ENCODE data around the gene PTPMT1. TPM values are rescaled to one million over a fixed set of nuclear protein-coding genes. Genes with fewer than 3 reads are reported as not detected.

Gene PTPMT1
- total RNA-seq, 1 experiment from 2014 or later: 44.6 TPM

DNA sequence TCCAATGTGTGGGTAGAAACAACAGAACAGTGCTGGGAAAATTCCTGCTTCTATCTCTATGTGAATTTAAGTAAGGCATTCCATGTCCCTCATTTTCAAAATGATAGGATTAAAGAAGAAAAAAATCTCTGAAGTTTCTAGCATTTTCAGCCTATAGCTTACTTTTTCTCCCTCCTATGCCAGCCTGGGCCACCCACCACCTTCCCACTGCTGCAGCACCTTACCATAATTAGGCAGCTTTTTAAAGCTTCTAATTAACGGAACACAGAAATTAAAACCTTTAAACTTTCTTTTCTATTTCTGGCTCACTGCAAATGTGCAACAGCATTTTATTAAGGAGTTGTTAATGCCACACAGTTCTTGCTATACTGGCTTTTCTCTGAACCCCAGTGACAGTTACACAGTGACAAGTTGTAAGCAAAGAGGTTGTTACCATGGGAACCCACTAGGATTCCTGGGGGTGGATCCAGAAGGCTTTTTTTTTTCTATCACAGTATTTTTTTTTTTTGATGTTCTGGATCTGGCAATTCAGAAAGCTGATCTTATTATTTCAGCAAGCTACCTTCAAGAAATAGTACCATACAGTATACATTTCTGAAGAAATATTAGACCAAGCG is 32.7 kb upstream of the PTPMT1 start:
- intact Hi-C loops (cut with micrococcal nuclease): no loop called here
- ChIA-PET POLR2A (interaction anchor here (1.2 to 2.9 kb wide), 4 partner anchors 8 to 19 kb away, joined by 3 to 14 read pairs (median 8); no protein-coding TSS in a partner anchor), CTCF (interaction anchor here (0.5 to 2.3 kb wide), 4 partner anchors 16 to 34 kb away, joined by 3 to 6 read pairs (median 4); no protein-coding TSS in a partner anchor)
- Mint-ChIP-seq H3K4me3 (ENCODE audit: unreplicated experiment) (no peak overlapping the region), H3K9me3 (ENCODE audit: unreplicated experiment) (no peaks in the 10 kb centered on the region), H3K36me3 (ENCODE audit: insufficient read depth, unreplicated experiment) (peaks cover 33% of the 10 kb centered on the region), H3K4me1 (ENCODE audit: insufficient read depth, unreplicated experiment) (peaks cover 12% of the 10 kb centered on the region), H3K27me3 (ENCODE audit: insufficient read depth, unreplicated experiment) (no peaks in the 10 kb centered on the region), H3K27ac (ENCODE audit: low read depth, unreplicated experiment) (no peak overlapping the region)
- DNase-seq (ENCODE audit: unreplicated experiment): no peak
- TF ChIP-seq, protein P1, sequence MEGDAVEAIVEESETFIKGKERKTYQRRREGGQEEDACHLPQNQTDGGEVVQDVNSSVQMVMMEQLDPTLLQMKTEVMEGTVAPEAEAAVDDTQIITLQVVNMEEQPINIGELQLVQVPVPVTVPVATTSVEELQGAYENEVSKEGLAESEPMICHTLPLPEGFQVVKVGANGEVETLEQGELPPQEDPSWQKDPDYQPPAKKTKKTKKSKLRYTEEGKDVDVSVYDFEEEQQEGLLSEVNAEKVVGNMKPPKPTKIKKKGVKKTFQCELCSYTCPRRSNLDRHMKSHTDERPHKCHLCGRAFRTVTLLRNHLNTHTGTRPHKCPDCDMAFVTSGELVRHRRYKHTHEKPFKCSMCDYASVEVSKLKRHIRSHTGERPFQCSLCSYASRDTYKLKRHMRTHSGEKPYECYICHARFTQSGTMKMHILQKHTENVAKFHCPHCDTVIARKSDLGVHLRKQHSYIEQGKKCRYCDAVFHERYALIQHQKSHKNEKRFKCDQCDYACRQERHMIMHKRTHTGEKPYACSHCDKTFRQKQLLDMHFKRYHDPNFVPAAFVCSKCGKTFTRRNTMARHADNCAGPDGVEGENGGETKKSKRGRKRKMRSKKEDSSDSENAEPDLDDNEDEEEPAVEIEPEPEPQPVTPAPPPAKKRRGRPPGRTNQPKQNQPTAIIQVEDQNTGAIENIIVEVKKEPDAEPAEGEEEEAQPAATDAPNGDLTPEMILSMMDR (IDR thresholded peaks at IDR 0.05; ENCODE audit: unreplicated experiment): no peak
- no TSS peak for BruUV-seq (replicated peaks)

DNA sequence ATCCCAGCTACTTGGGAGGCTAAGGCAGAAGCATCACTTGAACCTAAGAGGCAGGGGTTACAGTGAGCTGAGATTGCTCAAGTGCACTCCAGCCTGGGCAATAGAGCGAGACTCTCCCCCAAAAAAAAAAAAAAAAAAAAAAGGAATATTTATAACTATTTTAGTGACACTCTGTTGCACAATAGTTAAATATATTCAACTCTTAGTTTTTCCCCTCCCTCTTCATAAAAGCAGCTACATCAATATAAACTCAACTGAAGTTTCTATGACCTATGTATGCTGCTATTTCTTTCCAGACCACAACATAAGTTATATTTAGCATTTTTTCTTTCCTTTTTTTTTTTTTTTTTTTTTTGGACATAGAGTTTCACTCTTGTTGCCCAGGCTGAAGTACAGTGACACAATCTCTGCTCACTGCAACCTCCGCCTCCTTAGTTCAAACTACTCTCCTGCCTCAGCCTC is 31.7 kb upstream of the PTPMT1 start:
- H3K27ac Mint-ChIP-seq (ENCODE audit: low read depth, unreplicated experiment): no peak overlapping the region
- no TSS peak for BruUV-seq (replicated peaks)
- no peak for DNase-seq (ENCODE audit: unreplicated experiment)
- H3K36me3 Mint-ChIP-seq (ENCODE audit: insufficient read depth, unreplicated experiment): peaks cover 33% of the 10 kb centered on the region
- intact Hi-C loops (cut with micrococcal nuclease): no loop called here
- H3K4me1 Mint-ChIP-seq (ENCODE audit: insufficient read depth, unreplicated experiment): peaks cover 15% of the 10 kb centered on the region
- TF ChIP-seq, protein P1 (IDR thresholded peaks at IDR 0.05; ENCODE audit: unreplicated experiment): no peak
- H3K4me3 Mint-ChIP-seq (ENCODE audit: unreplicated experiment): no peak overlapping the region
- no peaks in the 10 kb centered on the region for H3K27me3 Mint-ChIP-seq (ENCODE audit: insufficient read depth, unreplicated experiment)
- ChIA-PET POLR2A (interaction anchor here (1.2 to 4.7 kb wide), 3 partner anchors 10 to 18 kb away, joined by 4 to 23 read pairs (median 12); no protein-coding TSS in a partner anchor), CTCF (interaction anchor here (0.7 to 1.9 kb wide), 5 partner anchors 12 to 23 kb away, joined by 3 to 4 read pairs (median 4); no protein-coding TSS in a partner anchor)
- H3K9me3 Mint-ChIP-seq (ENCODE audit: unreplicated experiment): no peaks in the 10 kb centered on the region

DNA sequence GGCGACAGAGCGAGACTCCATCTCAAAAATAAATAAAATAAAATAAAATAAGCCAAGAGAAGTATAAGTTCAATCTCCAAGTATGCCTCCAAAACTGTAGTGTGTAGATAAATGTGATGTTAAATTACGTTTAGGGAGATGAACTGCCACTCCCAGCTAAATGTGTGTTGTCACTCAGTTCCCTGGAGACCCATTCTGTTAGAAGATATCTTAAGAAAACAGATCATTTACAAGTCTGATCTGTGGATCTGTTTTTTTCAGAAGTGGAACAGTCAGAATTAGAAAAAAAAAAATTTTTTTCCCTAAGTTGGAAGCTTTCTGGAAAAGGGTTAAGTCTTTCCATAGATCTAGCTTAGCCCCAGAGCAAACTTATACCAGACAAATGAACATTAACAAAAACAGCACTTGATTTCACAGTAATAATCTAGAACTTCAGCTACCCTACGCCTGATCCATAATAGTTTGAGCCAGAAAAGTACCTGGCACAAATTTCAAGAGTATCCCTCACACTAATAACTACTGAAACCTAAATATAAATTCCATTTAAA is 30.6 kb upstream of the PTPMT1 start:
- H3K27me3 Mint-ChIP-seq (ENCODE audit: insufficient read depth, unreplicated experiment): no peaks in the 10 kb centered on the region
- POLR2A ChIA-PET: interaction anchor here (0.8 to 4.7 kb wide), 3 partner anchors 11 to 24 kb away, joined by 3 to 23 read pairs (median 12); no protein-coding TSS in a partner anchor
- H3K9me3 Mint-ChIP-seq (ENCODE audit: unreplicated experiment): no peaks in the 10 kb centered on the region
- BruUV-seq (replicated peaks): no TSS peak
- intact Hi-C loops (cut with micrococcal nuclease): no loop called here
- H3K4me1 Mint-ChIP-seq (ENCODE audit: insufficient read depth, unreplicated experiment): peaks cover 22% of the 10 kb centered on the region
- no peak for DNase-seq (ENCODE audit: unreplicated experiment)
- H3K27ac Mint-ChIP-seq (ENCODE audit: low read depth, unreplicated experiment): no peak overlapping the region
- CTCF ChIA-PET: interaction anchor here (0.6 to 1.9 kb wide), 4 partner anchors 16 to 335 kb away, joined by 3 to 4 read pairs (median 4); no protein-coding TSS in a partner anchor
- TF ChIP-seq, protein P1 (IDR thresholded peaks at IDR 0.05; ENCODE audit: unreplicated experiment): no peak
- H3K36me3 Mint-ChIP-seq (ENCODE audit: insufficient read depth, unreplicated experiment): peaks cover 26% of the 10 kb centered on the region
- no peak overlapping the region for H3K4me3 Mint-ChIP-seq (ENCODE audit: unreplicated experiment)

DNA sequence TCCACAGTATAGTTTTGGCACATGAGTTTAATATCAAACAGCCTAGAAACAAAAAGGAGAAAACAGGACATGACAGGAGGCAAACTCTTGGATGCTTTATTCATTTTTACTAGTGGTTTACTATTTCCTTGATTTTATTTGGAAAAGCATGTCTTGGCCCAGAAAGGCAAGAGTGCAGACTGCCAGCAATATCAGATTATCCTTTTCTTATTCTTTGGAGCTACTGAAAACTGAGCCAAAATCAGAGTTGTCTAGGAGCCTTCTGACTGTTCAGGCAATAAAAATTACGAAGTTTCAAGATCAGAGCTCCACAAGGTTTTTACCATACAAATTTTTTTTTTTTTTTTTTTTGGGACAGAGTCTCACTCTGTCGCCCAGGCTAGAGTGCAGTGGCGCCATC is 28.5 kb upstream of the PTPMT1 start:
- ChIA-PET POLR2A (interaction anchor here (0.6 to 4.7 kb wide), 4 partner anchors 13 to 101 kb away, joined by 4 to 23 read pairs (median 6); no protein-coding TSS in a partner anchor), CTCF (interaction anchor here (0.6 to 1.2 kb wide), 3 partner anchors 15 to 873 kb away, joined by 3 to 7 read pairs (median 4); no protein-coding TSS in a partner anchor)
- no peaks in the 10 kb centered on the region for H3K27me3 Mint-ChIP-seq (ENCODE audit: insufficient read depth, unreplicated experiment)
- H3K36me3 Mint-ChIP-seq (ENCODE audit: insufficient read depth, unreplicated experiment): peaks cover 24% of the 10 kb centered on the region
- BruUV-seq (replicated peaks): no TSS peak
- DNase-seq (ENCODE audit: unreplicated experiment): no peak
- peaks cover 27% of the 10 kb centered on the region for H3K4me1 Mint-ChIP-seq (ENCODE audit: insufficient read depth, unreplicated experiment)
- intact Hi-C loops (cut with micrococcal nuclease): no loop called here
- no peaks in the 10 kb centered on the region for H3K9me3 Mint-ChIP-seq (ENCODE audit: unreplicated experiment)
- no peak overlapping the region for H3K27ac Mint-ChIP-seq (ENCODE audit: low read depth, unreplicated experiment)
- H3K4me3 Mint-ChIP-seq (ENCODE audit: unreplicated experiment): no peak overlapping the region
- TF ChIP-seq, protein P1 (IDR thresholded peaks at IDR 0.05; ENCODE audit: unreplicated experiment): no peak
